Neural cell (in vitro differentiated cells): ENCODE results near the gene RPL7L1.

Experiments used
- EZH2 ChIP-seq: fragments of 200-600, 300-800 bp; shearing (Covaris generic), sonication (generic); IDR thresholded peaks from 2 replicates; pipeline ENCODE4 v1.6.1; 2014; ENCODE audit warnings: antibody characterized with exemption, low read length, borderline replicate concordance, mild to moderate bottlenecking; ENCODE audit not compliant: insufficient read depth, poor library complexity, severe bottlenecking
- POLR2AphosphoS5 ChIP-seq: IDR thresholded peaks from 2 replicates; pipeline ENCODE4 v1.6.1; 2012
- TF ChIP-seq, protein P1 (sequence below): fragments of 450-650 bp; IDR thresholded peaks from 2 replicates; pipeline ENCODE4 v1.5.1; 2014; ENCODE audit warnings: antibody characterized with exemption, mild to moderate bottlenecking, moderate library complexity; ENCODE audit not compliant: poor library complexity, severe bottlenecking
- TF ChIP-seq, protein P2 (sequence below): IDR thresholded peaks from 2 replicates; pipeline ENCODE4 v1.6.1; 2012; ENCODE audit warnings: borderline replicate concordance

DNA sequence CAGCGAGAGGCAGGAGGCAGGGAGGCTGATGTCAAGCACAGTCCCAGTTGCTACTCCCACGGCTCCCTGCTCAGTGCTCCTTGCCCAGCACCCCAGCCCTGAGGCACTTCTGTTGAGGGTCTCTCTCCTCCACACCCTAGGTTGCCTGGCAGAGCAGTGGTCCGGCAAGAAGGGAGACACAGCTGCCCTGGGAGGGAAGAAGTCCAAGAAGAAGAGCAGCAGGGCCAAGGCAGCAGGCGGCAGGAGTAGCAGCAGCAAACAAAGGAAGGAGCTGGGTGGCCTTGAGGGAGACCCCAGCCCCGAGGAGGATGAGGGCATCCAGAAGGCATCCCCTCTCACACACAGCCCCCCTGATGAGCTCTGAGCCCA lies 59.0 kb downstream of the RPL7L1 start:
- no peak for TF ChIP-seq EZH2
- TF ChIP-seq, protein P1, sequence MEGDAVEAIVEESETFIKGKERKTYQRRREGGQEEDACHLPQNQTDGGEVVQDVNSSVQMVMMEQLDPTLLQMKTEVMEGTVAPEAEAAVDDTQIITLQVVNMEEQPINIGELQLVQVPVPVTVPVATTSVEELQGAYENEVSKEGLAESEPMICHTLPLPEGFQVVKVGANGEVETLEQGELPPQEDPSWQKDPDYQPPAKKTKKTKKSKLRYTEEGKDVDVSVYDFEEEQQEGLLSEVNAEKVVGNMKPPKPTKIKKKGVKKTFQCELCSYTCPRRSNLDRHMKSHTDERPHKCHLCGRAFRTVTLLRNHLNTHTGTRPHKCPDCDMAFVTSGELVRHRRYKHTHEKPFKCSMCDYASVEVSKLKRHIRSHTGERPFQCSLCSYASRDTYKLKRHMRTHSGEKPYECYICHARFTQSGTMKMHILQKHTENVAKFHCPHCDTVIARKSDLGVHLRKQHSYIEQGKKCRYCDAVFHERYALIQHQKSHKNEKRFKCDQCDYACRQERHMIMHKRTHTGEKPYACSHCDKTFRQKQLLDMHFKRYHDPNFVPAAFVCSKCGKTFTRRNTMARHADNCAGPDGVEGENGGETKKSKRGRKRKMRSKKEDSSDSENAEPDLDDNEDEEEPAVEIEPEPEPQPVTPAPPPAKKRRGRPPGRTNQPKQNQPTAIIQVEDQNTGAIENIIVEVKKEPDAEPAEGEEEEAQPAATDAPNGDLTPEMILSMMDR = no peak
- TF ChIP-seq POLR2AphosphoS5 = no peak
- TF ChIP-seq, protein P2, sequence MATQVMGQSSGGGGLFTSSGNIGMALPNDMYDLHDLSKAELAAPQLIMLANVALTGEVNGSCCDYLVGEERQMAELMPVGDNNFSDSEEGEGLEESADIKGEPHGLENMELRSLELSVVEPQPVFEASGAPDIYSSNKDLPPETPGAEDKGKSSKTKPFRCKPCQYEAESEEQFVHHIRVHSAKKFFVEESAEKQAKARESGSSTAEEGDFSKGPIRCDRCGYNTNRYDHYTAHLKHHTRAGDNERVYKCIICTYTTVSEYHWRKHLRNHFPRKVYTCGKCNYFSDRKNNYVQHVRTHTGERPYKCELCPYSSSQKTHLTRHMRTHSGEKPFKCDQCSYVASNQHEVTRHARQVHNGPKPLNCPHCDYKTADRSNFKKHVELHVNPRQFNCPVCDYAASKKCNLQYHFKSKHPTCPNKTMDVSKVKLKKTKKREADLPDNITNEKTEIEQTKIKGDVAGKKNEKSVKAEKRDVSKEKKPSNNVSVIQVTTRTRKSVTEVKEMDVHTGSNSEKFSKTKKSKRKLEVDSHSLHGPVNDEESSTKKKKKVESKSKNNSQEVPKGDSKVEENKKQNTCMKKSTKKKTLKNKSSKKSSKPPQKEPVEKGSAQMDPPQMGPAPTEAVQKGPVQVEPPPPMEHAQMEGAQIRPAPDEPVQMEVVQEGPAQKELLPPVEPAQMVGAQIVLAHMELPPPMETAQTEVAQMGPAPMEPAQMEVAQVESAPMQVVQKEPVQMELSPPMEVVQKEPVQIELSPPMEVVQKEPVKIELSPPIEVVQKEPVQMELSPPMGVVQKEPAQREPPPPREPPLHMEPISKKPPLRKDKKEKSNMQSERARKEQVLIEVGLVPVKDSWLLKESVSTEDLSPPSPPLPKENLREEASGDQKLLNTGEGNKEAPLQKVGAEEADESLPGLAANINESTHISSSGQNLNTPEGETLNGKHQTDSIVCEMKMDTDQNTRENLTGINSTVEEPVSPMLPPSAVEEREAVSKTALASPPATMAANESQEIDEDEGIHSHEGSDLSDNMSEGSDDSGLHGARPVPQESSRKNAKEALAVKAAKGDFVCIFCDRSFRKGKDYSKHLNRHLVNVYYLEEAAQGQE = no peak
